Fibroblast of gingiva (primary cell): Measurements from ENCODE around the gene CD320.
A peak's percentile ranks its signal among the peaks of the same experiment; 100 is the strongest.
"Not testable (repeated sequence)": the region's sequence is repeated elsewhere in the genome, so short reads cannot be mapped to it uniquely, and the experiment has no call there.

ENCODE experiments used
- DNase-seq: peaks from one replicate; pipeline ENCODE4 v3.0.0-alpha.2; 2011; ENCODE audit warnings: low read depth

The CD320 gene

DNA sequence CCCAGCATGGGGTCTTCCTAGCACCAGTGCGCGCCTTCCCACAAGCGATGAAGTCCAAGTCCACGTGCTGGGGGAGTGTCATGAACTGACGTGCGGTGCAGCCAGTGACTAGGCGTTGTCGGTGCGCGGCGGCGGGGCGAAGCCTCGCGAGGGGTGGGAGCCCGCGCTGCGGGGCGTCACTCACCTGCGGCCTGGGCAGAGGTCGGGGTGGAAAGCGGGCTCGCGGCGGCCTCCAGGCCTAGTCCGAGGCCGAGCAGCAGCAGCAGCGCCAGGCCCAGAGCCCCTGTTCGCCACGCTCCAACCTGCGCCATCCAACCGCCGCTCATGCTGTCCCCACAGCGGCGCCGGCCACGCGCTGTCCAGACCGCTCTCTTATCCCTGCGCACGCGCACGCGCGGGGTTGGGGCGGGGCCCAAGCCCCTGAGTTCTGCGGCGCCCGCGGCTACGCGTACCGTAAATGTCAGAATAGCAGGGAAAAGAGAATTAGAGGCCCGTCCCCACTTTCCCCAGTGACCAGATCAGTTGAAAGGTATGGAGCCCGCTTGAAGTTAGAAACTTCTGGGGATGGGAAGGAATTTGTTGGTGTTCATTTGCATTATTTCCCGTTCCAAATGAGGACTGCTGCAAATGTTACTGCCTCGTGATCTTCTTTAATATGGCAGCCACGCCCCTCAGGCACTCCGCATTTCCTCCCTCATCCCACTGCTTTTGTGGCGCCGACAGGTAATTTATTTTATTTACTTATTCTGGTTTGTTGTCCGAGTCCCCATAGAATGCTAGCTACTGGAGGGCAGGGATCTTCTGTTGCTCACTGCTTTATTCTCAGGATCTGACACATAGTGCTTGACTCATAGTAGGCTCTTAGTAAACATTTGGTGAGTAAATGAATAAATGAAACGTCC lies at the start of gene CD320:
CD320 (minus strand) TSS at position 394 of the 902 bp plus-strand sequence; CDS start at position 326, 68 bp downstream.
- DNase-seq: peak; percentile 85

DNA sequence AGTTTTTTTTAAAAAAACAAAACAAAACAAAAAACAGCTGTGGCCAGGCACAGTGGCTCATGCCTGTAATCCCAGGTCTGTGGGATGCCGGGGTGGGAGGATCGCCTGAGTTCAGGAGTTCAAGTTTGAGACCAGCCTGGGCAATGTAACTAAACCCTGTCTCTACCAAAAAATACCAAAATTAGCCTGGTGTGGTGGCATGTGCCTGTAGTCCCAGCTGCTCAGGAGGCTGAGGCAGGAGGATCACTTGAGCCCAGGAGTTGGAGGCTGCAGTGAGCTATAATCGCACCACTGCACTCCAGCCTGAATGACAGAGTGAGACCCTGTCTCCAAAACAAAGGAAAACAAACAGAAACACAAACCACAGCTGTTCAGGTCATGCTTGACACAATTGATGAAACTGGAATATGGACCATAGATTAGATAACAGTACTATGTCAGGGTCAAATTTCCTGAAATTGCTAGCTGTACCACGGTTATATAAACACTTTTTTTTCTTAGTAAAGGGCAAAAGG lies 48.9 kb upstream of the CD320 start:
- DNase-seq: no peak

DNA sequence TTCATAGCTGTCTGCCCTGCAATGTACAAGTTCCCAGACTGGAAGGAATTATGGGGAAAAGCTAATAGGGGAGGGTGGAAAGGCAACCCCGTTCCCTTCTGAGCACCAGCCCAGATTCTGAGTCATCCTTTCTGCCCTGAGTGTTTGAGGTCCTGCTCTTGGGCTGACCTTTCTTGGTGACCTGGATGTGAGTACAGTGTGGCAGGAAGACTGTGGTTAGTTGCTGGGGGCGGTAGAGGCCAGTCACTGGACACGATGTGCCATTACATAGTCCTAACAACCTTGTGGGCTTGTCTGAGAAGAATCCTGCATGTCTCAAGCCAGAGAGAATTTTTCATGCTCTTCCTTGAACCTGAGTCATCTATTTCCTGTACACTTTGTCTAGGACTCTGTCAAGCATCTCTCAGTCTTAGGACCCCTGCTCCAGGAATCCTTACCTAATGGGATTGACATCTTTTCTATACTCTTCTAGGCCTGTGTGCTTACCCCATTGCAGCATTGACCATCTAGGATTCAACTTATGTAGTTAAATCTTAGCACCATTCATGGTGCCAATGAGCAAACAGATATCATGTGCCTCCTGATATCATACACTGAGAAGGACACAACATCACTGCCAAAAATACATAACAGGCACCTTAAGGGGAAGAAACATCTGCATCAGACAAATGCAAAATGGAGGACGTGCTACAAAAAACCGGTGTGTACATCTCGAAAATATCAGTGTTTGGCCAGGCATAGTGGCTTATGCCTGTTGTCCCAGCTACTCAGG lies 47.7 kb upstream of the CD320 start:
- DNase-seq: peak; percentile 97

DNA sequence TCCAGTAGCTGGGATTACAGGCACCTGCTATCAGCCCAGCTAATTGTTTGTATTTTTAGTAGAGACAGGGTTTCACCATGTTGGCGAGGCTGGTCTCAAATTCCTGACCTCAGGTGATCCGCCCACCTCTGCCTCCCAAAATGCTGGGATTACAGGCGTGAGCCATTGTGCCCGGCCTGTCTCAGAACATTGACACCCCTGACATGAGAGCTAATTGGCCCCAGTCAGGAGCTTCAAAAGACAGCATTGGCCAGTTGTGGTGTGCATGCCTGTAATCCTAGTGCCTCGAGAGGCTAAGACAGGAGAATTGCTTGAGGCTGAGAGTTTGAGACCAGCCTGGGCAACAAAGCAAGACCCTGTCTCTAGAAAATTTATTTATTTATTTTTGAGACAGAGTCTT lies 44.7 kb upstream of the CD320 start:
- not testable (repeated sequence) for DNase-seq

DNA sequence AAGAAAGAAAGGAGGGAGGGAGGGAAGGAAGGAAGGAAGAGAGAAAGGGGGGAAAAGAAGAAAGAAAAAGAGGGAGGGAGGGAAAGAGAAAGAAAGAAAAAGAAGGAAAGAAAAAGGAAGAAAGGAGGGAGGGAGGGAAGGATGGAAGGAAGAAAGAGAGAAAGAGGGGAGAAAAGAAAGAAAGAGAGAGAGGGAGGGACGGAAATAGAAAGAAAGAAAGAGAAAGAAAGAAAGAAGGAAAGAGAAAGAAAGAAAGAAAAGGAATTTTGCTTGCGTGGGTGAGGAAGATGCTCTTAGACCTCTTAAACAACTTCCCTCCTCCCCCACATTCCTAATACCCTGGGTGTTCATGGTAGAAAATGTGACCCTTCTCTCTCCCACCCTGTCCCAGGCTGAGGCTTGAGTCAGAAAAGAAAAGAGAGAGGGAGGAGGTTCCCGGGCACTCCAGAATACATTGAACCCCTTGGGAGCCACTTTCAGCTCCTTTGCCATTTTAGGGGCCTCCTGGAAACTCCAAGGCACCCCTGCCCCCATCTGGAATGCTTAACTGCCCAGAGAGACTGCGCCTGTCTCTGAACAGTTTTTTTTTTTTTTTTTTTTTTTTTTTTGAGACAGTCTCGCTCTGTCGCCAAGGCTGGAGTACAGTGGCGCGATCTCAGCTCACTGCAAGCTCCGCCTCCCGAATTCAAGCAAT lies 44.1 kb upstream of the CD320 start:
- DNase-seq: no peak

DNA sequence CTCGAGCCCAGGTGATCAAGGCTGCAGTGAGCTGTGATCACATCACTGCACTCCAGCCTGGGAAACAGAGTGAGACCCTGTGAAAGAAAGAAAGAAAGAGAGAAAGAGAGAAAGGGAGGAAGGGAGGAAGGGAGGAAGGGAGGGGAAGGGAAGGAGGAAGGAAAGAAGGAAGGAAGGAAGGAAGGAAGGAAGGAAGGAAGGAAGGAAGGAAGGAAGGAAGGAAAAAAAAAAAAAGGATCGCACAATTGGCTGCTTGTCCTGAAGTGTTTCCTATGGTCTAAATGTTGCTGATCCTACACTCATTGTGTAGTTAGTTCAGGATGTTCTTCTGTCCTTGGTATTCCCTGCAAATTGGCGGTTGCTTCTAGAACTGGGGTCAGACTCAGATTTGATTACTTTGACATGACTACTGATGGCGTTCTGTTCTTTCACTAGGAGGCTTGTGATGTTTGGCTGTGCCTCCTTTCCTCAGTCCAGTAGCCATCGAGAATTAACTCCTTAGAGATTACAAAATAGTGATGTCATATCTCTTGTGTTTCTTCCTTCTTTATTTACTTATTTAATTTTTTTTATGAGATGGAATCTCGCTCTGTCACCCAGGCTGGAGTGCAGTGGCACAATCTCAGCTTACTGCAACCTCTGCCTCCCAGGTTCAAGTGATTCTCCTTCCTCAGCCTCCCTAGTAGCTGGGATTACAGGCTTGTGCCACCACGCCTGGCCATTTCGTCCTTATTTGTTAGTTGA lies 41.6 kb upstream of the CD320 start:
- DNase-seq: not testable (repeated sequence)

DNA sequence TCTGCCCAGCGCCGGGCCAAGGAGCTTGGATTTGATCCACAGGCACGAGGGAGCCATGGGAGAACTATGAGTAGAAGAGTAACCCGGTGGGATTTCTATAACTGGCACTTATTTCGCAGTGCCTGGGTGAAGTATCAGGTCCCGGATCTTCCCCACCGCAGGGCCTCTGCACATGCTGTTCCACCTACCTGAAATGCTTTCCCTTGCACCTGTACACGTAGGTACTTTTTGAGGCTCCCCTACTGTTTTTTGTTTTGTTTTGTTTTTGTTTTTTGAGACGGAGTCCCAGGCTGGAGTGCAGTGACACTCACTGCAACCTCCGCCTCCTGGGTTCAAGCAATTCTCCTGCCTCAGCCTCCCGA lies 35.3 kb upstream of the CD320 start:
- no peak for DNase-seq

DNA sequence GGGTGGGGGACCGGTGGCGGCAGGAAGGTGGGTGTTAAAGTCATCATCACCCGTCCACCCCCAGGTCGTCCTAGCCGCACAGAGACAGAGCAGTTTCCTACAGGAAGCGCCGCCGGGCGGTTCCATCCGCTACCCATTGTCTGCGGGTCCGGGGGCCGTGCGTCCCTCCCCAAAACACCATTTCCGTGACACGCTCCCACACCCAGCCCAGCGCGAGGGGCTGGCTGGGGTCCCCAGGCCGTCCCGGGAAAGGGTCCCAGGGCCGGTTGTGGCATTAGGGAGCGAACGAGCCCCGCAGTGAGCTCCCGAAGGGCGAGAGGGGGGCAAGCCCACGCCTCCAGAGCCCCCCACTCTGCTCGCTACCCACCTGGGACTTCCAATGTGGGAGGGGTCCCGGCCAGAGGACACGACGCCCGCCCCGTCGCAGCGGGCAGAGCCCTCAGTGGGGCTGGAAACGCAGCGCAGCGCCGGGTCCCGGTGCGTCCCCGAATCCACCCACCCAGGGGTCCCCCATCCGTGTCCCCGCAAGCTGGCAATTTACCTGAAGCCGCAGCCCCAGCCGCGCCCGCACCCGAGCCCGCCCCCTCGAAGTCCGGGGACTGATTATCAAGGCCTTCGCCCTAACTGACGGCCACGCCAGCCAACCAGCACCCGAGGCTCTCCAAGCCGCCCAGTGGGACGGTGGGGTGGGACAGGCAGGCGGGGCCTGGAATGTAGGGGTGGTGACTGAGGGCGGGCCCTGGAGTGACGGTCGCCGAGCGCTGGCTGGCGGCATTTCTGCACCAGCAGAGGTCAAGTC lies 34.7 kb upstream of the CD320 start, which contains the start of gene KANK3:
KANK3 (minus strand) TSS at position 579 of the 799 bp plus-strand sequence. CDS start 5,434 bp downstream, outside the sequence.
- DNase-seq: peak; percentile 97

DNA sequence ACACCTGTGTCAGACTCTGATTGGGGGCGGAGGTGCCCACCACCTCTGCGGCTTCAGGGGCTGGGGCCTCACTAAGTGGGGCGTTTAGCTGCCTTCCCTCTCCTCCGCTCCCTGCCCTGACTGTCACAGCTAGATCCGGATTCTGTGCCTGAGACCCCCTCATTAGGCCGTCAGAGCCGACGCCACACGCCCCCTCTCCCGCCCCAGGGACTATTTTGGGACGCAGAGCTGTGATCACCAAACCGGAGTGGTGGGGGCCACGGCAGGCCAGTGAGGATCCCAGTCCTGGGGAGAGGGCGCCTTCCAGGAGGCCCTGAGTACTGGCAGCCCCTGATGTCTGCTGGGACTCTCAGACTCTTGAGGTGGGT lies 34.1 kb upstream of the CD320 start:
- DNase-seq: no peak

DNA sequence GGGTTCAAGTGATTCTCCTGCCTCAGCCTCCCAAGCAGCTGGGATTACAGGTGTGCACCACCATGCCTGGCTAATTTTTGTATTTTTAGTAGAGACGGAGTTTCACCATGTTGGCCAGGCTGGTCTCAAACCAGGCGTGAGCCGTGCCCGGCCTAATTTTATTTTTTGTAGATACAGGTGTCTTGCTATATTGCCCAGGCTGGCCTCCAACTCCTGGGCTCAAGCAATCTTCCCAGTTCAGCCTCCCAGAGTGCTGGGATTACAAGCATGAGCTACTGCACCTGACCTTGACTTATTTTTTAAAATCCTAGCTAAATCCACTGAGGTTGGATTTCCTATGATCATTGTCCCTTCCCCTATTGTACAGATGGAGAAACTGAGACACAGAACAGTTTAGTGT lies 33.3 kb upstream of the CD320 start:
- DNase-seq: not testable (repeated sequence)

DNA sequence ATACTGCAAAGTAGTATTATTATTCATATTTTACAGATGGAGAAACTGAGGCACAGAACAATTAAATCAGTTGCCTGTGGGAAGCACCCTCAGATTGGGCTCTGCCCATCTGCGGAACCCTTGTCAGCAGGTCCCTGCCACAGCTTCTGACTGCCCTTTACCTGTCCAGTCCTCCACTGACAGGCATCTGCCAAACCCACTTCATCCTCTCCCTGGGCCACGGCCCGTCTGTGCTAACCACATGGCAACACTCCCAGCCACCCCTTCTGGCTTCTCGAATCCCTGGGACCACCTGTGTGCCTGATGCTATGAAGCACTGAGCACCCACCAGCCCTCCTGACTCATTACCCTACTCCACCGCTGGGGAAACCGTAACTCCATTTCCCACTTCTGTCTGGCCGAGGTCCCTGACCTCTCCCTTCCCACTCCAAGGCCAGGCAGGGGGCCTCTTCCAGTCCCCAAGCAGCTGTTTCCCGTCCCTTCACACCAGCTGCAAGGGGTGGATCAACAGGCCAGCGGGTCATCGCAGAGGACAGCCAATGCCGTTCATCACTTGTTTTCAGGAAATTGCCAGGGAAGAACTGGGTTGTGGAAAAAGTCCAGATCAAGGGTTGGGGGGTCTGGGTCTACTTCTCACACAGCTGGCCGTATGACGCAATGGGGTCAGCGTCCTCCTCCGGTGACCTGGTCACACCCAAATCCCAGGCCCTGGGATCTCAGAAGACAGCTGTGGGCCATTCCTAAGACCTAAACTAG lies 32.4 kb upstream of the CD320 start:
- DNase-seq: no peak

DNA sequence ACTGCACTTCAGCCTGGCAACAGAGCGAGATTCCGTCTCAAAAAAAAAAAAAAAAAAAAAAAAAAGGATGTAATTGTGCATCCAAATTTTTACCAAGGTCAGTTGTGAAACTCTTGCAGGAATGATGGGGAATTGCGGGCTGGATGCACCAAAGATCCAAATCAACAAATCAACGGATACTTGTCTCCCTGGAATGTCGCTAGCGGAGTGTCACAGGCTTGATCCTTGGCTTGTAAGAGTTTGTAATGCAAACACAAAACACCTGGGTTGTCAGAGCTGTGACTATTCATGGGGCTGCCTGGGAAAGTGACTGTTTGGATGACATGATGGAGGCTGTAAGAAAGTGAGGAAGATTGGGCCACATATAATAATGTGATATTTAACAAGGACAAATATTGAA lies 30.7 kb upstream of the CD320 start:
- no peak for DNase-seq

DNA sequence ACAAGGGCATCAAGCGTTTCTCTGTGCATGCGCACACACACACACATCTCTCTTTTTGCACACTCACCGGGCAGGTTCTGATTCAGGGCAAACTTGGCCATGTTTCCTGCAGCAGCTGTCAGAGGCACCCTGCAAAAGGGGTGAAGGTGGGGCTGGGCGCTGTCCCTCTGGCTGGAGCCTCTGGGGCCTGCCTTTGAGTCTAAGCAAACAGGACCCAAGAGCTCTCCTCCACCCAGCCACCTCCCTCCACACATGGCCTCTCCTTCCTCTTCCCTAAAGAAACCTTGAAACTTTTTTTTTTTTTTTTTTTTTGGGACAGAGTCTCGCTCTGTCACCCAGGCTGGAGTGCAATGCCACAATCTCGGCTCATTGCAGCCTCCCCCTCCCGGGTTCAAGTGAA lies 29.6 kb upstream of the CD320 start:
- no peak for DNase-seq

DNA sequence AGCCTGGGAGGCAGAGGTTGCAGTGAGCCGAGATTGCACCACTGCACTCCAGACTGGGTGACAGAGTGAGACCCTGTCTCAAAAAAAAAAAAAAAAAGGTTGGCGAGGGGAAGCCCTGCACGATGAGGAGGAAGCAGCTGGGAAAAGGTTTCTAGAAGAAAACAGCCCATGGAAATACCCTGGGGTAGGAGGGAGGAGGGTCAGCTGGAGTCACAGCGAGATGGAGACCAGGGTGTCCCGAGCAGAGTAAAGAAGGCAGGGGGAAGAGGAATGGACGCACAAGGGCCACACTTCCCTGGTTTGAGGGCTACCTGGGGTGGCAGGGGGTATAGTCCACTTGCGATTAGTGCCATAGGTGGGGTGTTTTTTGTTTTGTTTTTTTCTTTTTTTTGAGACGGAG lies 28.5 kb upstream of the CD320 start:
- no peak for DNase-seq

DNA sequence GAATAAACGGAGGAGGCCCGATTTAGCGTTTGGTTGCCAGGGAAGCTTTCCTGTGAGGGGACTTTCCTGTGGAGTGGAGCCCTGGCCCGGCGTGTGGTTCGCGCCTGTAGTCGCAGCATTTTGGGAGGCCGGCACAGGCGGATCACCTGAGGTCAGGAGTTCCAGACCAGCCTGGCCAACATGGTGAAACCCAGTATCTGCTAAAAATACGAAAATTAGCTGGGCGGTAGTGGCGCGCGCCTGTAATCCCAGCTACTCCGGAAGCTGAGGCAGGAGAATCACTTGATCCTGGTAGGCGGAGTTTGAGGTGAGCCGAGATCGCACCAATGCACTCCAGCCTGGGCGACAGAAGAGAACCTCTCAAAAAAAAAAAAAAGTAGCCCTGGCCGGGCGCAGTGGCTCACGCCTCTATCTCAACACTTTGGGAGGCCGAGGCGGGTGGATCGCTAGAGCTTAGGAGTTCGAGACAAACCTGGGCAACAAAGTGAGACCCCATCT lies 28.0 kb upstream of the CD320 start:
- DNase-seq: no peak

DNA sequence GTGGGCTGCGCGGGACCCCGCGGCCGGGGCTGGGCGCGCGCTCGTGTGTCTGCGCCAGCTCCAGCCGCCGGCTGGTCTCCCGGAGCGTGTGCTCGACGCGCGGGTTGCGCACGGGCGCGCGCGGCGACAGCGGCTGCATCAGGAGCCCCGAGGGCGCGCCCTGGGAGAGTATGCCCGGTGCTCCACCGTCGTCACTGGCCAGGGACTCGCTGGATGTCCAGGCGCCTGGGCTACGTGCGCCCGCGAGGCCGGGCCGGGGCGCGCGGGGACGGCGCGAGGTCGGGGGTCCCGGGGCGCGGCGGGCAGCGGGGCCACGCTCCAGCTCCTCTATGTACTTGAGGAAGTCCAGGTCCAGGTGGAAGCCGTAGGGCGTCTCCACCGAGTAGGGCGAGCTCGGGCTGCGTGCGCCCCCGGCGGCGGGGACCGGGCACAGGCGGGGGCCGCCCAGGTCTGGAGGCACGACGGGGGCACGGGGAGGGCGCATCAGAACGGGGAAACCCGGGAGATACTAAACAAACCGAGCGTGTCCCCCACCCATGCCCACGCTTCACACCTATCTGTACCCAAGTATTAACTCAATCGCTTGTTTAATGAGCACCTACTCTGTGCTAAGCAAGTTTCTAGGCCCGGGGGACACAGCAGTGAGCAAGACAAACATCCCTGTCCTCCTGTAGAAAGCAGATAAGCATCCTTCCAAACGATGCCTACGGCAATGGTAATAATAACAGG lies 27.3 kb upstream of the CD320 start:
- no peak for DNase-seq

DNA sequence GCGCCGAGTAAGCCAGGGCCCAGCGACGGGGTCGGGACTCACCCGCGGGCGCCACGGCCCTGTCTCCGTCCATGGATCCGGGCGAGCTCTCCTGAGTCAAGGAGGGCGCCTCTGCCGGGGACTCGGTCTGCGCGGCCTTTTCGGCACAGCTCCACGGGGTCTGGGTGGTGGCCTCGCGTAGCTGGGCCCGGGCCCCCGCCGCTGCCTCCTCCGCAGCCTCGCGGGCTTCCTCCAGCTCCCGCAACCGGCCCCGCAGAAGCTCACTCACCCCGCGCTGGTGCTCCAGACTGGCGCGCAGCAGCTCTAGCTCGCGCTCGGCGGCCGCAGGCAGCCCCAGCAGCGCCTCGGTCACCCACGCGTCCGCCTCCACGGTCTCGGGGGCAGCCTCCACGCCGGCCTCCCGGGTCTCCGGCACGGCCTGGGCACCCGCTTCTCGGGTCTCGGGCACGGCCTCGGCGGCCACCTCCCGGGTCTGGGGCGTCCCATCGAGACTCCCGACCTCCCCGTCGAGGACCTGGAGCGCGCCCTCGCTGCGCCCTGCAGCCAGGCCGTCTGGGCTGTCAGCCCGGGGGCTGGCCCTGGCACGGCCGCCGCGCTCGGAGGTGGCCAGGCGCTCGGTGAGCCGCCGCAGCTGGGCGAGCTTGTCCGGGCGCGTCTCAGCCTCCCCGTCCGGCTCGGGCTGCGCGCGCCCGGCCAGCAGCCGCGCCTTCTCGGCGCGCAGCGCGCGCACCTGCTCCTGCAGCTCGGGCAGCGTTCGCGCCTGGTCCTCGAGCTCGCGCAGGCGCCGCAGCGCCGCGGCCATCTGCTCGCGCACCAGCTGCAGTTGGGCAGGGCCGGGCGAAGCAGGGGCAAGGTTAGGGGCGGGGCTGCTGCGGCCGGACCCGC lies 26.5 kb upstream of the CD320 start:
- DNase-seq: peak; percentile 49
